GM21529 (cell line): ENCODE data around the gene CBR3.

Source experiments
- ATAC-seq: cut with Tn5 transposase; IDR thresholded peaks from one replicate; pipeline ENCODE4 v1.9.1; 2021; ENCODE audit not compliant: unreplicated experiment

The CBR3 gene

GRCh38 chr21:36155603-36156338 is 20.9 kb downstream of the CBR3 start:
- peak; percentile 0 for ATAC-seq

- peak; percentile 88 for ATAC-seq
Observed at GRCh38 chr21:36156339-36156814, 21.5 kb downstream of the CBR3 start.

GRCh38 chr21:36156815-36157670 is 22.2 kb downstream of the CBR3 start, which contains the start of gene DOP1B:
Gene DOP1B (plus strand): TSS chr21:36156824. CDS start chr21:36164734, 7,910 bp downstream.
- ATAC-seq: peak; percentile 17

GRCh38 chr21:36159356-36159921 is 24.6 kb downstream of the CBR3 start:
- ATAC-seq: no peak

- no peak for ATAC-seq
Observed at GRCh38 chr21:36160850-36161178, 25.9 kb downstream of the CBR3 start.

GRCh38 chr21:36162631-36163030 is 27.8 kb downstream of the CBR3 start:
- ATAC-seq: no peak

- ATAC-seq: no peak
Observed at GRCh38 chr21:36163750-36164741, 29.2 kb downstream of the CBR3 start.

- no peak for ATAC-seq
Observed at GRCh38 chr21:36165356-36165755, 30.5 kb downstream of the CBR3 start.

GRCh38 chr21:36166705-36167104 is 31.8 kb downstream of the CBR3 start:
- ATAC-seq: no peak

GRCh38 chr21:36167541-36167940 is 32.7 kb downstream of the CBR3 start:
- no peak for ATAC-seq

GRCh38 chr21:36169470-36170128 is 34.7 kb downstream of the CBR3 start:
- ATAC-seq: no peak

- no peak for ATAC-seq
Observed at GRCh38 chr21:36170823-36171222, 35.9 kb downstream of the CBR3 start.

- no peak for ATAC-seq
Observed at GRCh38 chr21:36171336-36171735, 36.5 kb downstream of the CBR3 start.

GRCh38 chr21:36171741-36172331 is 37.0 kb downstream of the CBR3 start:
- ATAC-seq: no peak

- no peak for ATAC-seq
Observed at GRCh38 chr21:36174780-36175179, 39.9 kb downstream of the CBR3 start.

- ATAC-seq: no peak
Observed at GRCh38 chr21:36175771-36176565, 41.1 kb downstream of the CBR3 start.

- ATAC-seq: no peak
Observed at GRCh38 chr21:36178349-36178748, 43.5 kb downstream of the CBR3 start.

- no peak for ATAC-seq
Observed at GRCh38 chr21:36179145-36179544, 44.3 kb downstream of the CBR3 start.

- ATAC-seq: no peak
Observed at GRCh38 chr21:36180963-36181362, 46.1 kb downstream of the CBR3 start.
